Measurements from ENCODE around the gene TTYH2. TPM values are rescaled to one million over a fixed set of nuclear protein-coding genes. Genes with fewer than 3 reads are reported as not detected.

TTYH2 gene
- total and polyA plus RNA-seq, 10 donors = 2.7 to 22.7 (median 17.7) TPM

- no peaks in the 10 kb centered on the region for H3K27me3 ChIP-seq (replicated peaks in 1 of 7)
- no peak for TF ChIP-seq POLR2A (IDR thresholded peaks at IDR 0.05)
- TF ChIP-seq POLR2AphosphoS5 (IDR thresholded peaks at IDR 0.05) = no peak
- no peak for TF ChIP-seq CTCF (IDR thresholded peaks at IDR 0.05 in 8 of 11, conservative IDR thresholded peaks at IDR 0.05 in 3 of 11)
- no peaks in the 10 kb centered on the region for H3K4me1 ChIP-seq
- peaks cover 0 to 61% (median 0%) of the 10 kb centered on the region in 6 donors for H3K36me3 ChIP-seq
- H3K27ac ChIP-seq = no peak overlapping the region
- H3K9me3 ChIP-seq = no peaks in the 10 kb centered on the region
- H3K4me3 ChIP-seq = no peak overlapping the region
- intact Hi-C loops (cut with DNase I; ENCODE audit: low total_unique reads) = no loop called here
- no peak for DNase-seq
- 43 to 80% (median 70%) methylated on average over 15 to 17 of the region's 17 CpGs for WGBS, 5 donors
Observed at GRCh38 chr17:74249590-74250270, 36.4 kb downstream of the TTYH2 start.

GRCh38 chr17:74250324-74250995 is 37.1 kb downstream of the TTYH2 start:
- no peak for DNase-seq
- H3K9me3 ChIP-seq = no peaks in the 10 kb centered on the region
- no peak overlapping the region for H3K4me3 ChIP-seq
- no peak overlapping the region for H3K27ac ChIP-seq
- no peaks in the 10 kb centered on the region for H3K27me3 ChIP-seq (replicated peaks in 1 of 7)
- intact Hi-C loops (cut with DNase I; ENCODE audit: low total_unique reads) = no loop called here
- H3K36me3 ChIP-seq = peaks cover 0 to 59% (median 0%) of the 10 kb centered on the region in 6 donors
- TF ChIP-seq CTCF (IDR thresholded peaks at IDR 0.05 in 8 of 11, conservative IDR thresholded peaks at IDR 0.05 in 3 of 11) (no peak), POLR2AphosphoS5 (IDR thresholded peaks at IDR 0.05) (no peak), POLR2A (IDR thresholded peaks at IDR 0.05) (no peak)
- WGBS, 5 donors = 62 to 95% (median 83%) methylated on average over 12 of the region's 12 CpGs
- no peaks in the 10 kb centered on the region for H3K4me1 ChIP-seq

- H3K27me3 ChIP-seq (replicated peaks in 1 of 7) = no peaks in the 10 kb centered on the region
- no peak for DNase-seq
- no peak overlapping the region for H3K4me3 ChIP-seq
- no peaks in the 10 kb centered on the region for H3K9me3 ChIP-seq
- H3K27ac ChIP-seq = no peak overlapping the region
- no peaks in the 10 kb centered on the region for H3K4me1 ChIP-seq
- 84 to 96% (median 90%) methylated on average over 7 to 8 of the region's 8 CpGs for WGBS, 5 donors
- intact Hi-C loops (cut with DNase I; ENCODE audit: low total_unique reads) = no loop called here
- peaks cover 0 to 65% (median 0%) of the 10 kb centered on the region in 6 donors for H3K36me3 ChIP-seq
- TF ChIP-seq CTCF (IDR thresholded peaks at IDR 0.05 in 8 of 11, conservative IDR thresholded peaks at IDR 0.05 in 3 of 11) = no peak
- TF ChIP-seq POLR2A (IDR thresholded peaks at IDR 0.05) = no peak
- TF ChIP-seq POLR2AphosphoS5 (IDR thresholded peaks at IDR 0.05) = no peak
Observed at GRCh38 chr17:74251051-74251450, 37.7 kb downstream of the TTYH2 start.

- peaks cover 0 to 70% (median 0%) of the 10 kb centered on the region in 6 donors for H3K36me3 ChIP-seq
- TF ChIP-seq POLR2AphosphoS5 (IDR thresholded peaks at IDR 0.05) (no peak), CTCF (IDR thresholded peaks at IDR 0.05 in 8 of 11, conservative IDR thresholded peaks at IDR 0.05 in 3 of 11) (no peak), POLR2A (IDR thresholded peaks at IDR 0.05) (no peak)
- intact Hi-C loops (cut with DNase I; ENCODE audit: low total_unique reads) = no loop called here
- H3K27me3 ChIP-seq (replicated peaks in 1 of 7) = no peaks in the 10 kb centered on the region
- no peaks in the 10 kb centered on the region for H3K9me3 ChIP-seq
- no peak overlapping the region for H3K27ac ChIP-seq
- DNase-seq = no peak
- no peak overlapping the region for H3K4me3 ChIP-seq
- no peaks in the 10 kb centered on the region for H3K4me1 ChIP-seq
- WGBS, 5 donors = 89 to 96% (median 93%) methylated on average over 6 of the region's 6 CpGs
Observed at GRCh38 chr17:74251569-74251968, 38.2 kb downstream of the TTYH2 start.
